Hepatocyte (in vitro differentiated cells): ENCODE data around the gene SH3PXD2B.

Source experiments
- CTCF ChIP-seq: fragments of 200-600 bp; sonication (generic); IDR thresholded peaks from 2 replicates; pipeline ENCODE4 v1.5.1; 2016; ENCODE audit warnings: antibody characterized with exemption, mild to moderate bottlenecking; ENCODE audit not compliant: poor library complexity
- EZH2 ChIP-seq: fragments of 200-600 bp; sonication (generic); IDR thresholded peaks from 2 replicates; pipeline ENCODE4 v1.6.1; 2016; ENCODE audit warnings: antibody characterized with exemption, mild to moderate bottlenecking, borderline replicate concordance
- EZH2phosphoT487 ChIP-seq: fragments of 200-600 bp; sonication (generic); IDR thresholded peaks from one replicate; pipeline ENCODE4 v1.6.1; 2018; ENCODE audit warnings: antibody characterized with exemption, mild to moderate bottlenecking, low read depth, moderate library complexity; ENCODE audit not compliant: unreplicated experiment, severe bottlenecking

GRCh38 chr5:172404746-172405145 lies 49.6 kb downstream of the SH3PXD2B start:
- TF ChIP-seq CTCF (no peak), EZH2phosphoT487 (no peak), EZH2 (no peak)
